ENCODE results near the gene FPGS.

FPGS gene

GRCh38 chr9:127860779-127861178 lies 58.1 kb downstream of the FPGS start:
- no peak for DNase-seq (ENCODE audit: low read depth)

- DNase-seq (ENCODE audit: low read depth) = no peak
These were observed 59.7 kb downstream of the FPGS start for GRCh38 chr9:127862075-127863011.

GRCh38 chr9:127863191-127863621 lies 60.5 kb downstream of the FPGS start:
- no peak for DNase-seq (ENCODE audit: low read depth)

Measured in EH (cell line).